ENCODE measurements around the gene MTA2.
"Not testable (repeated sequence)": the region's sequence is repeated elsewhere in the genome, so short reads cannot be mapped to it uniquely, and the experiment has no call there.

The MTA2 gene

GRCh38 chr11:62592146-62592815, 9.4 kb downstream of the MTA2 start:
- DNase-seq = peak; percentile 12

- DNase-seq = peak; percentile 98
Measured at GRCh38 chr11:62591448-62592145, 10.1 kb downstream of the MTA2 start, which contains the start of gene TUT1. Gene TUT1 (minus strand): TSS chr11:62591523. CDS start chr11:62591485, 38 bp downstream.

GRCh38 chr11:62588966-62589637, 12.6 kb downstream of the MTA2 start:
- no peak for DNase-seq

GRCh38 chr11:62585356-62585755, 16.3 kb downstream of the MTA2 start:
- not testable (repeated sequence) for DNase-seq

- DNase-seq = not testable (repeated sequence)
Measured at GRCh38 chr11:62581735-62582134, 19.9 kb downstream of the MTA2 start.

- no peak for DNase-seq
Measured at GRCh38 chr11:62580959-62581715, 20.5 kb downstream of the MTA2 start.

- no peak for DNase-seq
Measured at GRCh38 chr11:62579252-62579651, 22.4 kb downstream of the MTA2 start.

- DNase-seq = no peak
Measured at GRCh38 chr11:62578541-62578940, 23.1 kb downstream of the MTA2 start.

- DNase-seq = no peak
Measured at GRCh38 chr11:62577046-62577714, 24.5 kb downstream of the MTA2 start.

GRCh38 chr11:62575837-62576236, 25.8 kb downstream of the MTA2 start:
- no peak for DNase-seq

- no peak for DNase-seq
Measured at GRCh38 chr11:62575156-62575555, 26.5 kb downstream of the MTA2 start.

GRCh38 chr11:62574363-62575071, 27.1 kb downstream of the MTA2 start:
- DNase-seq = peak; percentile 68

GRCh38 chr11:62573592-62574362, 27.9 kb downstream of the MTA2 start, which contains the start of gene EEF1G:
Gene EEF1G (minus strand): TSS chr11:62573891. CDS start chr11:62573842, 49 bp downstream.
- DNase-seq = peak; percentile 100

- DNase-seq = no peak
Measured at GRCh38 chr11:62573006-62573591, 28.6 kb downstream of the MTA2 start.

- no peak for DNase-seq
Measured at GRCh38 chr11:62572431-62572830, 29.2 kb downstream of the MTA2 start.

GRCh38 chr11:62571493-62571892, 30.2 kb downstream of the MTA2 start:
- DNase-seq = not testable (repeated sequence)

GRCh38 chr11:62570903-62571302, 30.8 kb downstream of the MTA2 start:
- not testable (repeated sequence) for DNase-seq

GRCh38 chr11:62569611-62570010, 32.1 kb downstream of the MTA2 start:
- no peak for DNase-seq

- DNase-seq = no peak
Measured at GRCh38 chr11:62567018-62567633, 34.5 kb downstream of the MTA2 start.

GRCh38 chr11:62566247-62566646, 35.4 kb downstream of the MTA2 start:
- no peak for DNase-seq

Data from femur (tissue), 1 donor.